Caco-2 (cell line): ENCODE results near the gene MCAM. TPM values are rescaled to one million over a fixed set of nuclear protein-coding genes. Genes with fewer than 3 reads are reported as not detected.

ENCODE experiments used
- BruUV-seq: library from RNA; stranded (reverse); fragments of 400-500 nt; replicated peaks from 2 replicates; lab custom pipeline; 2021; lab: Mats Ljungman, UMichigan
- CTCF ChIA-PET: fragments of 300-600 bp; sonication (Branson Sonifier 250); formaldehyde crosslinking; loops from one replicate; lab custom pipeline; 2022; ENCODE audit warnings: antibody characterized with exemption; lab: Charles Lee
- POLR2A ChIA-PET: fragments of 300-600 bp; sonication (Branson Sonifier 250); formaldehyde crosslinking; loops from one replicate; lab custom pipeline; 2022; ENCODE audit warnings: antibody characterized with exemption; lab: Charles Lee
- DNase-seq, 2 experiments: peaks; one replicate each; pipeline versions ENCODE4 v3.0.0 to v3.0.0-alpha.2; 2020 to 2022
- H3K27me3 ChIP-seq: replicated peaks from 2 replicates; pipeline ENCODE4 v1.6.0; 2011; ENCODE audit warnings: low read length; ENCODE audit not compliant: control insufficient read depth, insufficient read depth
- H3K36me3 ChIP-seq: 2 replicates; pipeline ENCODE4 v1.5.1; 2011; ENCODE audit warnings: low read length; ENCODE audit not compliant: control insufficient read depth, insufficient read depth
- H3K4me1 ChIP-seq: fragments of 250-450 bp; sonication (Bioruptor Pico); 2 replicates; pipeline ENCODE4 v1.5.1; 2020; ENCODE audit warnings: mild to moderate bottlenecking
- H3K4me3 ChIP-seq: 2 replicates; pipeline ENCODE4 v1.5.1; 2011; ENCODE audit warnings: low read depth, mild to moderate bottlenecking, control low read depth, low read length
- H3K9me3 ChIP-seq: fragments of 250-450 bp; sonication (Bioruptor Pico); 2 replicates; pipeline ENCODE4 v1.5.1; 2020; ENCODE audit warnings: mild to moderate bottlenecking, moderate library complexity
- H3K27ac Mint-ChIP-seq: one replicate; pipeline ENCODE4 v1.8.0; 2022; ENCODE audit warnings: mixed read lengths; ENCODE audit not compliant: unreplicated experiment
- H3K27me3 Mint-ChIP-seq: one replicate; pipeline ENCODE4 v1.8.0; 2022; ENCODE audit warnings: mixed read lengths; ENCODE audit not compliant: insufficient read depth, unreplicated experiment
- H3K36me3 Mint-ChIP-seq: one replicate; pipeline ENCODE4 v1.8.0; 2022; ENCODE audit warnings: mild to moderate bottlenecking, mixed read lengths; ENCODE audit not compliant: insufficient read depth, unreplicated experiment
- H3K4me1 Mint-ChIP-seq: one replicate; pipeline ENCODE4 v1.8.0; 2022; ENCODE audit warnings: low read depth, mixed read lengths; ENCODE audit not compliant: unreplicated experiment
- H3K4me3 Mint-ChIP-seq: one replicate; pipeline ENCODE4 v1.8.0; 2022; ENCODE audit warnings: mild to moderate bottlenecking, moderate library complexity, mixed read lengths; ENCODE audit not compliant: unreplicated experiment
- H3K9me3 Mint-ChIP-seq: one replicate; pipeline ENCODE4 v1.8.0; 2022; ENCODE audit warnings: mixed read lengths; ENCODE audit not compliant: unreplicated experiment
- intact Hi-C: fragments of 100-400 bp; cut with micrococcal nuclease; formaldehyde crosslinking; loops from one replicate; pipeline ENCODE4 v1.10.0; 2022; ENCODE audit not compliant: unreplicated experiment
- total RNA-seq: library from RNA; stranded (reverse); gene quantifications from 2 replicates; pipeline ENCODE4 v1.2.3, GENCODE V29; 2022
- TF ChIP-seq, protein P1 (sequence below), 2 experiments: fragments of 200-600 bp in 1 of 2; IDR thresholded peaks; 1 replicate in 1 of 2; 2 replicates in 1 of 2; pipeline versions ENCODE4 v1.5.1 to v1.8.0; 2011 to 2022; ENCODE audit warnings: antibody characterized with exemption in 1 of 2, control low read depth in 1 of 2, inconsistent platforms in 1 of 2, low read depth in 1 of 2, low read length in 1 of 2, mild to moderate bottlenecking in 1 of 2, moderate library complexity in 1 of 2; ENCODE audit not compliant: insufficient read depth in 1 of 2, severe bottlenecking in 1 of 2, unreplicated experiment in 1 of 2

MCAM gene
- total RNA-seq, 1 experiment from 2014 or later = 9.8 TPM

- DNase-seq = peak in 1 of 2 experiments; percentile 90
- peak overlapping the region; percentile 69 for H3K4me3 Mint-ChIP-seq
- Histone ChIP-seq H3K4me3 (no peak overlapping the region), H3K4me1 (peaks cover 37% of the 10 kb centered on the region), H3K9me3 (no peaks in the 10 kb centered on the region), H3K27me3 (no peaks in the 10 kb centered on the region; the same call in 1 of the 2 replicates), H3K36me3 (0 out of 2 replicates have a peak, but pooled peaks cover 1% of the 10 kb centered on the region)
- no TSS peak for BruUV-seq
- ChIA-PET CTCF (interaction anchor here (0.5 to 7.8 kb wide), 38 partner anchors 10 to 1846 kb away, joined by 3 to 220 read pairs (median 7); partner anchors contain the start of genes CBL, DPAGT1, HINFP and MCAM), POLR2A (interaction anchor here (0.5 to 1.6 kb wide), 7 partner anchors 14 to 1291 kb away, joined by 3 to 18 read pairs (median 4); no protein-coding TSS in a partner anchor)
- H3K36me3 Mint-ChIP-seq = peaks cover 22% of the 10 kb centered on the region
- H3K4me1 Mint-ChIP-seq = peaks cover 29% of the 10 kb centered on the region
- no peaks in the 10 kb centered on the region for H3K9me3 Mint-ChIP-seq
- peaks cover 3% of the 10 kb centered on the region for H3K27me3 Mint-ChIP-seq
- TF ChIP-seq, protein P1, sequence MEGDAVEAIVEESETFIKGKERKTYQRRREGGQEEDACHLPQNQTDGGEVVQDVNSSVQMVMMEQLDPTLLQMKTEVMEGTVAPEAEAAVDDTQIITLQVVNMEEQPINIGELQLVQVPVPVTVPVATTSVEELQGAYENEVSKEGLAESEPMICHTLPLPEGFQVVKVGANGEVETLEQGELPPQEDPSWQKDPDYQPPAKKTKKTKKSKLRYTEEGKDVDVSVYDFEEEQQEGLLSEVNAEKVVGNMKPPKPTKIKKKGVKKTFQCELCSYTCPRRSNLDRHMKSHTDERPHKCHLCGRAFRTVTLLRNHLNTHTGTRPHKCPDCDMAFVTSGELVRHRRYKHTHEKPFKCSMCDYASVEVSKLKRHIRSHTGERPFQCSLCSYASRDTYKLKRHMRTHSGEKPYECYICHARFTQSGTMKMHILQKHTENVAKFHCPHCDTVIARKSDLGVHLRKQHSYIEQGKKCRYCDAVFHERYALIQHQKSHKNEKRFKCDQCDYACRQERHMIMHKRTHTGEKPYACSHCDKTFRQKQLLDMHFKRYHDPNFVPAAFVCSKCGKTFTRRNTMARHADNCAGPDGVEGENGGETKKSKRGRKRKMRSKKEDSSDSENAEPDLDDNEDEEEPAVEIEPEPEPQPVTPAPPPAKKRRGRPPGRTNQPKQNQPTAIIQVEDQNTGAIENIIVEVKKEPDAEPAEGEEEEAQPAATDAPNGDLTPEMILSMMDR (IDR thresholded peaks at IDR 0.05; ENCODE audit: insufficient read depth in 1 of 2, low read depth in 1 of 2, low read length in 1 of 2, severe bottlenecking in 1 of 2, unreplicated experiment in 1 of 2) = peak; percentile 91 to 96
- no peak overlapping the region for H3K27ac Mint-ChIP-seq
- intact Hi-C loops = loop anchor here (1.0 kb wide), 3 partner anchors 17 to 36 kb away; no protein-coding TSS in a partner anchor
Measured at GRCh38 chr11:119338318-119338890, 21.5 kb upstream of the MCAM start.

DNA sequence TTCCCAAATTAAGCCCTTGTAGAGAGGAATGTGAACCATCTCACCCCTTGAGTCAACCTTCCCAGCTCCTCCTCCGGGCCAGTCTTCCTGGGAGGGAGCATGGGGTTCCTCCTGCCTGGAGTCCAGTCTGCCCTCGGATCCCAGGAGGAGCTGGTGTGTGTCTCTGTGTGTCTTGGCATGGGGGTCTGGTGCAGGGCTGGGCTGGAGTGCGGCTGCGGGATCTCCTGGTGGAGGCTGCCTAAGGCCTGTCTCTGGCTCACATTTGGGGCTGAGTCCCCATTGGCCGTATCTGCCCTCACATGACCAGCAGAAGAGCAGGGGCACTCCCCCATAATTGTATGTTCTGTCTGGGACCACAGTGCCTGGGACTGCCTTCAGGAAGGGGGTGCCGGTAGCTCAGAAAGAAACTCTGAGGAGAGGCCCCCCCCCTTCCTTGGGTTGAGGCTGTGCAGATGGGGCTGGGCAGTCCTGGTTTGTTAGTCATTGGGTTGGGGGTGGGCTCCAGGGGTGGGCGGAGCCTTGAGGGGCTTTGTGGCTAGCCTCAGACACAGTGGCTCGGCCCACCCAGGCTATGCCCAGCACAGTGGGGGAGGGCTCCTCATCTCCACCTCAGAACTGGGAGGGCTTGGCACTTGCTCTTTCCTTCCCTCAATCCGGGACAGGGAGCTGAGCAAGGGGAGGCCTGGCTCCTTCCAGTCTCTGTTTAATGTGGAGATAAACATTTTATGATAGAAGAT, 20.8 kb upstream of the MCAM start:
- CTCF ChIA-PET = interaction anchor here (0.5 to 7.8 kb wide), 38 partner anchors 9 to 1845 kb away, joined by 3 to 220 read pairs (median 7); partner anchors contain the start of genes CBL, DPAGT1, HINFP and MCAM
- Mint-ChIP-seq H3K36me3 (peaks cover 22% of the 10 kb centered on the region), H3K9me3 (no peaks in the 10 kb centered on the region), H3K27me3 (peaks cover 3% of the 10 kb centered on the region), H3K27ac (no peak overlapping the region), H3K4me3 (no peak overlapping the region), H3K4me1 (peaks cover 29% of the 10 kb centered on the region)
- Histone ChIP-seq H3K27me3 (no peaks in the 10 kb centered on the region; the same call in 1 of the 2 replicates), H3K4me1 (peaks cover 37% of the 10 kb centered on the region), H3K9me3 (no peaks in the 10 kb centered on the region), H3K4me3 (no peak overlapping the region), H3K36me3 (peaks cover 3% of the 10 kb centered on the region; the same call in 1 of the 2 replicates)
- DNase-seq = no peak
- BruUV-seq = no TSS peak
- intact Hi-C loops = loop anchor here (1.0 kb wide), 3 partner anchors 16 to 37 kb away; no protein-coding TSS in a partner anchor
- TF ChIP-seq, protein P1 (IDR thresholded peaks at IDR 0.05; ENCODE audit: insufficient read depth in 1 of 2, low read depth in 1 of 2, low read length in 1 of 2, severe bottlenecking in 1 of 2, unreplicated experiment in 1 of 2) = no peak
- POLR2A ChIA-PET = interaction anchor here (0.6 to 1.6 kb wide), 7 partner anchors 10 to 348 kb away, joined by 3 to 18 read pairs (median 4); no protein-coding TSS in a partner anchor
